Raji (cell line): Measurements from ENCODE around the gene KCNG4.

Source experiments
- POLR2A ChIP-seq: IDR thresholded peaks from 2 replicates; pipeline ENCODE4 v1.6.1; 2011; ENCODE audit warnings: low read depth, low read length, control low read depth; ENCODE audit not compliant: insufficient read depth

The KCNG4 gene

GRCh38 chr16:84199861-84200260 is 40.0 kb downstream of the KCNG4 start:
- TF ChIP-seq POLR2A, result no peak

DNA sequence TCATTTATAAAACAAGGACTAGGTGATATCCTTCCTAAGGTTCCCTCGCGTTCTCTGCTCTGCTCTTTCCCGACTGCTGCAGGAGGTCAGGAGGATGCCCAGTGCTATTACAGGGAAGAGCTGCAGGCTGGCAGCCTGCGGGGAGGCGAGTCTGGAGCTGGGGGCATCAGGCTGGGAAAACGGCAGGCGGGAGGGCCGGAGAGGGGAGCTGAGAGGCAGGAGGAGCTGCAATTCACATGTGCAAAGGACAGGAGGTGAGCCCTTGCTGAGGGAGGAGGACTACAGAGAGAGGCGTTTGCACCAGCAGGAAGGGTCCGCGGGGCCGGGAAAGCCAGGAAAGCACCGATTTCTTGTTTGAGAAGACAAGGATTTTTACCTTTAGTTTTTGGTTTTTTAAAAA is 40.7 kb downstream of the KCNG4 start:
- no peak for TF ChIP-seq POLR2A

- no peak for TF ChIP-seq POLR2A
These were observed 41.4 kb downstream of the KCNG4 start for GRCh38 chr16:84198401-84198800.

- TF ChIP-seq POLR2A, result no peak
These were observed 42.2 kb downstream of the KCNG4 start for GRCh38 chr16:84197466-84198128.

DNA sequence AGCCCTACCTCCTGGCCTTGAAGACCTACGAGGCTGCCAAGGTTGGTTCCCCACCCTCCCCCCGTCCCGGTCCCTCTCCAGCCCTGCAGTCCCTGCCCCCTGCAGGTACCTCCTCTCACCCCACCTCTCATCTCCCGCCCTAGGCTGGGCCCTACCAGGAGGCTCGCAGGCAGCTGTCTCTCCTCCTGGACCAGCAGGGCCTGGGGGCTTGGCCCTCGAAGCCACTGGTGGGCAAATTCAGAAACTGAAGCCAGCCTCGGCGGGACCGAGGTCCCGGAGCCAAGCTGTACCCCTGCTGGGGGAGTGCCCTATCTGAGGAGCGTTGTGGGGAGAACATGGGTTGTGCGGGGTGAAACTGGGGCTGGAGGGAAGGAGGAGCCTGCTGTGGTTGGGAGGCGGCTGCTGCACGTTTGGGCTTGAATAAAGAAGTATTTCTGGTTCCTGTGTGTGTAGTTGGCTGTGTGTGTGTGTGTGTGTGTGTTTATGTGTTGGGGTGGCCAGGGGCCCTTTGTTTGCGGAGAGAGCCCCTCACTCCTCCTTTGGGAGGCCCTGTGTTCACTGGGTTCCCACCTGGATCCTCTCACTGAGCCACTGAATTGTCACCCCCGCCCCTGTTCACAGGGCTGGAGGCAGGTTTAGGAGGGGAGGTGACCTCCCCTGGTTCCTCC is 43.0 kb downstream of the KCNG4 start:
- TF ChIP-seq POLR2A, result no peak

DNA sequence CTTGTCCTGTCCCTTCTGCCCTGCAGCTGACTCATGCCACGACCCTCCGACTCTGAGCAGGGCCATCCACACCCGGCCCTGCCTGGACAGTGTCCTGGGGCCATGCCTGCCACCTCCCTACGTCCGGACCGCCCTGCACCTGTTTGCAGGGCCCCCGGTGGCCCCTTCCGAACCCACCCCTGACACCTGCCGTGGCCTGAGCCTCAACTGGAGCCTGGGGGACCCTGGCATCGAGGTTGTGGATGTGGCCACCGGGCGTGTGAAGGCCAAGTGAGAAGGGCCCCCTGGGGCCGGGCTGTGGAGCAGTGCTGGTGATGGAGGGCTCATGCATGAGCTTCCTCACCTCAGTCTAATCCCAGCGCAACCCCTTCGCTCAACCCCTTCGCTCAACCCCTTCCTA is 43.7 kb downstream of the KCNG4 start:
- TF ChIP-seq POLR2A, result no peak

DNA sequence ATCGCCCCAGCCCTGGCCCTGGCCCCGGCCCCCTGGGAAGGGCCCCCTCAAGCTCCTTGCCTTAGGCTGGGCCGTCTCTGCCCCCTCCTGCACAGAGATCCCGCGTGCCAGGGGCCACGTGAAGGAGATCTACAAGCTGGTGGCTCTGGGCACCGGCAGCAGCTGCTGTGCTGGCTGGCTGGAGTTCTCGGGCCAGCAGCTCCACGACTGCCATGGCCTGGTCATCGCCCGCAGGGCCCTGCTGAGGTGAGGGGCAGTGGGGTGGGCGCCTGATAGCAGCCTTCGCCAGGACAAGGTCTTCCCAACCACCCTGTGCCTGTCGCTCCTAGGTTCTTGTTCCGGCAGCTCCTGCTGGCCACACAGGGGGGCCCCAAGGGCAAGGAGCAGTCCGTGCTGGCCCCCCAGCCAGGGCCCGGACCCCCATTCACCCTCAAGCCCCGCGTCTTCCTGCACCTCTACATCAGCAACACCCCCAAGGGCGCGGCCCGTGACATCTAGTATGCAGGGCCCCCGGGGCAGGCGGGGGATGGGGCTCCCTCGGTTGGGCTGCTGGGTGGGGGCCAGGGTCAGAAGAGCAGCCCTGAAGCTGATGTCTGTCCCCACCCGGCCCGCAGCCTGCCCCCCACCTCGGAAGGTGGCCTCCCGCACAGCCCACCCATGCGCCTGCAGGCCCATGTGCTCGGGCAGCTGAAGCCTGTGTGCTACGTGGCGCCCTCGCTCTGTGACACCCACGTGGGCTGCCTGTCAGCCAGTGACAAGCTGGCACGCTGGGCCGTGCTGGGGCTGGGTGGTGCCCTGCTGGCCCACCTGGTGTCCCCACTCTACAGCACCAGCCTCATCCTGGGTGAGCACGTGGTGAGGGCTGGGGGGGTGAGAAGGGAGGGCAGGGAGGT is 44.4 kb downstream of the KCNG4 start:
- no peak for TF ChIP-seq POLR2A

DNA sequence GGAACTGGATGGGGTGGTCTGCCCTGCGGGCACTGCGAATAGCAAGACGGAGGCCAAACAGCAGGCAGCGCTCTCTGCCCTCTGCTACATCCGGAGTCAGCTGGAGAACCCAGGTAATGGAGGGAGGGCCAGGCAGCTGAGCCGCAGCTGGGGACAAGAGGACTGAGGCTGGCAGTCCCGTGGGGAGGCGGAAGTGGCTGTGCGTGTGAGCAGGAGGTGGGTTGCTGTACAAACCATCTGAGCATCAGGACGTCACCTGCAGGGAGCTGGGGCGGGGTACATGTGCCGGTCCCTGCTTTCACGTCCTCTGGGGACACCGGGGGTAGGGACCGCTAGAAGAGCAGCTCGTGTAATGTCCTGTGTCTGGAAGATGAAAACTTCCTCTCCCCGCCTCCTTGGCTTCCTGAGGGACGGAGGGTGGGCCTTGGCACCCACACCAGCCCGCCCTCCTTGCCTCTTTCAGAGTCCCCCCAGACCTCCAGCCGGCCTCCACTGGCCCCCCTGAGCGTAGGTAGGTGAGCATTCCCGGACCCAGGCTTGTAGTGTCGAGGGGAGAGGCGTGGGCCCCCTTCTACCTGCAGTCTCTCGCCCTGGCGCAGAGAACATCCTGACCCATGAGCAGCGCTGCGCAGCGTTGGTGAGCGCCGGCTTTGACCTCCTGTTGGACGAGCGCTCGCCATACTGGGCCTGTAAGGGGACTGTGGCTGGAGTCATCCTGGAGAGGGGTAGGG is 45.2 kb downstream of the KCNG4 start:
- no peak for TF ChIP-seq POLR2A

DNA sequence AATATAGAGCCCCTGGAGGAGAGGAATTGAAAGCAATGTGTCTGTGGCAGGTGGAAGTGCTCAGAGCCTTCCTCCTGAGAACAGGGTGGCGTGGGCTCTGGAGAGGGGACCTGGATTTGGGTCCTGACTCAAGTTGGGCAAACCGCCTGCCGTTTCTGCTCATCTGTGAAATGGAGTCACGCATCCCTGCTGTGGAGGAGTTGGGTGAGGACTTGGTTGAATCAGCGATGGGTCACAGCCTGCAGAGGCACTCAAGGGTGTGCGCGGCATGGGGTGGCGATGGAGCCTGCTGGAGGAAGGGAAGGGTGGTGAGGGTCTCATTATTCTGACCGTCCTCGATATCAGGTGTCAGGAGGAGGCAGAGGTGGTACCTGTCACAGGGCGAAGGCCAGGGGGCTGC is 45.8 kb downstream of the KCNG4 start:
- TF ChIP-seq POLR2A, result no peak

- no peak for TF ChIP-seq POLR2A
These were observed 46.3 kb downstream of the KCNG4 start for GRCh38 chr16:84193480-84193879.

GRCh38 chr16:84191466-84191865 is 48.3 kb downstream of the KCNG4 start:
- TF ChIP-seq POLR2A, result no peak

DNA sequence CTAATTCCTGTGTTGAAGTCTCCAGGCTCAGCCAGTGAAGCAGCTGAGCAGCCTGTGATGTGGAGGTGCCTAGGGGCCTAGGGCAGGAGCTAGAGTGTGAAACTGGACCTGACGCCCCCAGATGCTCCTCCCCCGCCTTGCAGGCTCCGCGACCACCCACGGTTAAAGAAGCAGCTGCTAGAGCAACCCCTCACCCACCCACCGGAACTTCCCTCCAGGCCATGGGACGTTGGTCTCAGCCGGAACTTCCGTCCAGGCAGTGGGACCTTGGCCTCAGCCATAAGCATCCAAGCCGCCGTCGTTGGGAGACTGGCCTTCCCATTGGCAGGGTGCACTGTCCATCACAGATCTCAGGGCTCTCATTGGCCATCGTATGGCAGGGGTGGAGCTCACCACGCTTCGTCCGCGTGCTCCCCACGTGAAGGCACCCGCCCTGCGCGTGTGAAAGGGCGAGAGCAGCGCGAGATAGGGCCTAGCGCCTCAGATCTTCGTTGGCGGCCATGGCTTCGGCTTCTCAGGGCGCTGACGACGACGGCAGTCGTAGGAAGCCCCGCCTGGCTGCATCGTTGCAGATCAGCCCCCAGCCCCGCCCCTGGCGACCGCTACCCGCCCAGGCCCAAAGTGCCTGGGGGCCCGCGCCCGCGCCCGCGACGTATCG is 49.0 kb downstream of the KCNG4 start, which contains the start of gene ADAD2:
ADAD2 (plus strand) TSS at position 427 of the 658 bp plus-strand sequence; CDS start at position 501, 74 bp downstream.
- TF ChIP-seq POLR2A, result no peak

- peak; percentile 84 for TF ChIP-seq POLR2A
These were observed 53.0 kb downstream of the KCNG4 start, which contains the start of gene TAF1C for GRCh38 chr16:84186685-84187437. TAF1C (minus strand) TSS chr16:84187057; CDS start chr16:84184988, 2,069 bp downstream.

- TF ChIP-seq POLR2A, result no peak
These were observed 55.0 kb downstream of the KCNG4 start for GRCh38 chr16:84184775-84185174.
